Inferior parietal cortex (tissue), 1 donor: Measurements from ENCODE around the gene RASSF8.
A peak's percentile ranks its signal among the peaks of the same experiment; 100 is the strongest.

Source experiments
- DNase-seq: peaks from one replicate; pipeline ENCODE4 v3.0.0-alpha.2; 2016; ENCODE audit errors: extremely low spot score

RASSF8 gene

GRCh38 chr12:25993901-25994651, 35.6 kb downstream of the RASSF8 start:
- no peak for DNase-seq

DNA sequence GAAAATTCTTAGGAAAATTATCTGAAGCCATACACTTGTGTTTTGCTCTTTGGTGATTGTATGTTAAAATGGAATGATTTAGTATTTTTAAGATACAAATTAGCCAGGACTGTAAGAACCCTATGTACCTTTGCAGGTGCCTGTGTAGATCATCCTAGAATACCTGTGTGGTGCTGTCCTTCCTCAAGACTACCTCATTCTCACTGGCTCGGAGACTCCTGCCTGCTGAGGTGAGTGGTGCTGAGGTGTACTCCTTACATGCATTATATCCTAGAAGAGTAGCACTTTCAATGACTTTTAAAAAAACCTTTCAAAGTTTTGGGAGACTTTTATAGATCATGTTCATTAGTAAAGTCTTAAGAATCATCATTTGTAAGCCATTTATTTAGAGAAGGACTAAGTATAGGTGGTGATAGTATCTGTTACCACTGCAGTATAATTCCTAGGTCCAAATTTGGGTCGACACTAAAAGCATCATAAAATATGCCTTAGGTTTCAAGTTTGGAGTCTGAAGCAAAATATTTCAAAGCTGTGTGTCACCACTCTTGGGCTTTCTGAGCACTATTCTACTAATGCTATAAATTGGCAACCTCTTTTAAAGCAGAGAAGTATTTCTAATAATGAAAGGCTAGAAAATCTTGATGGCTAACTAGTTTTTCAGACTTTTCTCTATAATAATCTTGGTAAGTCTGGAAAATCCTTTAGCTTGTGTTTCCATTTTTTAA, 36.6 kb downstream of the RASSF8 start:
- no peak for DNase-seq

DNA sequence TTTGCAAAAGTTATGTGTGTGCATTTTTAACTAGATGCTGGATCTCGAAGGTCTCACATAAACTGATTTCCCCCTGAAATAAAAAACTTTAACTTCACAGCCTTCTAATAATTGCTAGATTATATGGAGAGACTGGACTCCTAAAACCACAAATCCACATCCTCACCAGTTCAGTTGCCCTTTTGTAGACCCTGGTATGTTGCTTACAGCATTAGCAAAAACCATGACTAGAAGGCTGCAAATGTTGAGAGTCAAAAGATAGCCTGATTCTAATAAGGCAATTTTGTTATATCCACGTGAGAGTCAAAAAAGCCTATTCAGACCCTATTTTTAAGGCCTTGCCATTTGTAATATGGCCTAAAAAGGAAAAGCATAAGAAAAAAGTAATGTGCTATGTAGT, 37.4 kb downstream of the RASSF8 start:
- DNase-seq: no peak

DNA sequence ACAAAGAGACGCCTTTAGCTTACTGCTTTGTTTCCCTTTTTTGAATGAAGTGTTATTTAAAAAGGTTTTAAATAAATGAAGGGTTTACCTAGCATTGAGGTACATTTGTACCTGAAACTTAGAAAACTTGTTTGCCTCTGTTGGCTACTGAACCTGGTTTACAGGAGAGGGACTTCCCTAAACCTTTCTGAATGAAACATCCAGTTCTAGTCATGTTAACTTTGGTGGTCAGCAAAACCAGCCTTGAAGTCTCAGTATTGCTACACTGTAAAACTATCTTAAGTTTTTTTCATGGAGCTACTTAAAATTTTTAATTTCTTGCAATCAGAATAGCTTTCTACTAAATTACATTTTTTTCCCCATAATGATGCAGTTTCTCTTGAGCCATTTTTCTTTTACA, 38.2 kb downstream of the RASSF8 start:
- DNase-seq: no peak

DNA sequence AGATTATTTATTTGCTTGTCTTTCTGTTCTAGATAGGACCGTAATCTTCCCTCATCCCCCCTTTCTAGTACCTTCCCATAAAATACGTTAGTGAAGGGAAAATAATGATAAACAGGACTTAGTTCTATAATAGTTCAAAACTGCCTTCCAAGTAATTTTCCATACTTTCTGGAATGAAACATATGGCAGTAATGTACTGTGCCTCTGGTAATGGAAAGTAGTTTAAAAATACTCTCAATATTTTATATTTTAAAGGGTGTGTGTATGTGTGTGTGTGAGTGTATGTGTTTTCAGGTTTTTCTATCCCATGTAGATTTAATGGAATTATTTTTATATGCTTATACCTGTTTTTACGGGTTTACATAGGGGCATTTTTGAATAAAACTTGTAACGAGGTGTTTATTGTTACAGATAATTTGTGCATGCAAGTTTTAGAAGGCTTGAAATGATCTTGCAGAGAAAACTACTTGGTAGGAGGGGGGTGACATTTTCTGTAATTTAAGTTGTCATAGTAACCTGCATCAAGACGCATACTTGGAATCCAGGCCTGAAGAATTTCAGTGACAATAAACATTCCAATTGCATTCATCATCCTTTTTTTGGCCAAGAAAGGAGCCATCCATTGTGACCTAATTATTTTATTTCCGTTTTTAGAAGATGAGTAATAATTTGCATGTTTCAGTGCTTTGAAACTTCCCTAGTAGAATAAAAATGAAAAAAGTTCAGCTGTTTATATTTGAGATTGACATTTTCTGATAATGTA, 38.9 kb downstream of the RASSF8 start:
- DNase-seq: no peak

GRCh38 chr12:26000898-26001297, 42.4 kb downstream of the RASSF8 start:
- DNase-seq: no peak

DNA sequence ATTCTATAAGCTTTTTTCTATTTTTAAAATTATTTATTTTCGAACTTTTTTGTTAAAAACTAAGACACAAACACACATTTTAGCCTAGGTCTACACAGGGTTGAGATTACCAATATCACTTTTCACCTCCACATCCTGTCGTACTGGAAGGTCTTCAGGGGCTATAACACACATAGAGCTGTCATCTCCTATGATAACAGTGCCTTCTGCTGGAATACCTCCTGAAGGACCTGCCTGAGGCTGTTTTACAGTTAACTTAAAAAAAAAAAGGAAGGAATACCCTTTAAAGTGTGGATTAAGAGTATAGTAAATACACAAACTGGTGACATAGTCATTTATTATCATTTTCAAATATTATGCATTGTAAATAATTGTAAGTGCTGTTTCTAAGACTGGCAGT, 43.0 kb downstream of the RASSF8 start:
- DNase-seq: no peak

DNA sequence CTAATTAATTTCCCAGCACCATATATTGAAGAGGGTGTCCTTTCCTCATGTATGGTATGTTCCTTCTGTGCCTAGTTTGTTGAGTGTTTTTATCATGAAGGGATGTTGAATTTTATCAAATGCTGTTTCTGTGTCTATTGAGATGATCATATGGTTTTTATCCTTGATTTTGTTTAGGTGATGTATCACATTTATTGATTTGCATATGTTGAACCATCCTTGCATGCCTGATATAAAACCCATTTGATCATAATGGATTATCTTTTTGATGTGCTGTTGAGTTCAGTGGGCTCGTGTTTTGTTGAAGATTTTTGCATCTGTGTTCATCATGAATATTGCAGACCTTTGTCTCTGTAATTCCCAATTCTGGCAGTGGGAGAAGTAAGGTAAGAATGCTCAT, 44.6 kb downstream of the RASSF8 start:
- no peak for DNase-seq

DNA sequence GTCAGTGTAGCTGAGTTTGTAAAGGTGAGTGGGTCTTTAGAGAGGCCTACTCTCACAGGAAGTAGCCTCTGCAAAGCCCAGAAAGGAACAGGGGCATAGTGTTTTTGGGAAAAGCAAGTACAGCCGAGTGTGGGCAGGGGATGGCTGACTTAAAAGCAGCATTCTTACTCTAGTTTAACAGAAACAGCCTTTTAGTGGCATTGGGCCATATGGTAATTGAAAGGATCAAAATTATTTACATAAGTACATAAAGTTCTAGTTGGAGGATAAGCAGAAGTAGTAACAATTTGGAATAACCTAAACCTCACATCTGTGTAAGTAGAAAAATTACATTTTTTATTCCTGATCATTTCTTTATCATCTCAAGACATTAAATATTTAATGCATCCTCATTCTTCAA, 49.1 kb downstream of the RASSF8 start:
- DNase-seq: no peak

- no peak for DNase-seq
Measured at GRCh38 chr12:26009593-26009992, 51.1 kb downstream of the RASSF8 start.

- no peak for DNase-seq
Measured at GRCh38 chr12:26010293-26010821, 51.9 kb downstream of the RASSF8 start.

- DNase-seq: no peak
Measured at GRCh38 chr12:26011099-26011498, 52.6 kb downstream of the RASSF8 start.

DNA sequence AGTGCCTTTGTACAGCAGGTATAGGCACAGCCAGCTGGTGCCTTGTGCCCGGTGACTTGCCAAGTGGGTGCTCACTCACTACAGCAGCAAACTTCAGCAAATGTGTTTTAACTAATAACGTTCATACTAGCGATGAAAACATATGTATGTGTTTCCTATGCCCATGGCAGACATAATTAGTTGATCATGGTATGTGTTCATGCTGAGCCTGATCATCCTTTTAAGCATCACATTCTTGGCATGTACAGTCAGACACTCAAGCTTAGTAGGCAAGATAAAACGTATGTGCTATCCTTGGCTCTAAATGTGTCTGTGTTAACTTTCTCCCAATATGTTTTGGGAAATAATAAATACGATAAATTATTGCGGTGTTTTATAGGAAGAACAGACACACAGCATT, 55.6 kb downstream of the RASSF8 start:
- no peak for DNase-seq

- no peak for DNase-seq
Measured at GRCh38 chr12:26016516-26016915, 58.0 kb downstream of the RASSF8 start.

DNA sequence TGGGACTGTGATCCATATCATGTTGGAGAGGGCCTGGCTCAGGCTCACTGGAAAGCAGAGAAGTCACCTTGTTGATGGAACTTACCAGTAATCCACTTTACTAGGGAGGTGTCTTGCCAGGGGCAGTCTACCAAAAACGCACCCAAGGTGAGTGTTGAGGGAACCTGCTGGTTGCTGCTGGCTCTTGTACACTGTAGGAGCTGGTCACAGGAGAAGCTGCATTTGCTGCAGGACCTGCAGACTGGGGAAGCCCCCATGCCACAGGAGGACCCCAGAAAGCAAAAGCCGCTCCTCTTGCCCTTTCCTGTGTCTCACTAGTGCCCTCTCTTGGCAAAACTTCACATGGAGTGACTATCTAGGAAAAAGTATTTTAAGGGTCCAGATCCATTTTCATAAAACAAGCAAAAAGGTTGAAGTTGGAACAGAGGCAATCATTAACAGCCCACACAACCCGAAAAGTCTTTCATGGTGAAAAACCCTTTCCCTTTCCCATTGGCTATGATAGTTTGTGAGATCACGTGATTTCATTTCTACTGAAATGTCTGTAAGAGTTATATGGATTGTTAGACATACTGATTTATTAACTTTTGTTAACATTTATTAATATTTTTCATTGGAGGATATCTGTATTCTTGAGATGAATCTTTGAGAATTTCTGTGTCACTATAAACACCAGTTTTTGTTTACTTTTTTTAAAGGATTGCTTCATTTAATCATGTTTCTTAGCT, 59.2 kb downstream of the RASSF8 start:
- DNase-seq: no peak

DNA sequence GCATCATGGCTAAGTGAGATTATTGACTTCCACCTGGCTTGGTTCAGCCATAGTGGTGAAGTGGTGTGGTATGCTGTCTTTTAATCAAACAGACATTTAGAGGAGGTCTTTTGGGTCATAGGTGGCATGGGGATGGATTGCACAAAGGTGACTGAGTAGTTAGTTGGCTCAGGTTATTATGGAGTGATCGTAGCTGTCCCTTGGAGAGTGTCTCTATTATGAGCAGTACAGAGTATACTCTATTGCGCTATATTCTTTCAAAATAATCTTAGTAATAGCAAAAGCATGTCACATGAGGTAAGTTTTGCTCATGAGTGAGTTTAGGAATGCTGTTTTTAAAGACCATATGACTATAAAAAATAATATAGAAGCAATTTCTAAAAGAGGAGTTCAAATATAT, 60.4 kb downstream of the RASSF8 start:
- no peak for DNase-seq

GRCh38 chr12:26021534-26021933, 63.1 kb downstream of the RASSF8 start:
- DNase-seq: no peak

GRCh38 chr12:26022043-26022442, 63.6 kb downstream of the RASSF8 start:
- no peak for DNase-seq

GRCh38 chr12:26026713-26027112, 68.2 kb downstream of the RASSF8 start:
- DNase-seq: no peak

DNA sequence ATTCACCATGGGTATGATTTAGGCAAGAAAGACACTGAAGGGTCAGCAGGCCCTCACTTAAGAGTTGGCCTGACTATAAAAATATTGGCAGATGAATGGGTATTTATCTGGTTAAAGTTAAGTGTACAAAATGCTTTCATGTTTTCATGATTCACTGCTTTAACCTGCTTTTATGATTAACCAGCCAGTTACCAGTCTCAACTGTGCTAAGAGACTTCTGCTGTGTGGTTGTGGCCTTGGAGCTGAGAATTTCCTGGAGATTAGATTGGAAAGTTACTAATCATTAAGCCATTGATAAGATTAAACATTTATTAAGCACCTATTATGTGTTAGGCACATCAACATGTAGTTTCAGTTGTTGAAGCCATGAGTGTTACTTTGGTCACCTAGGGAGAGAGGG, 68.9 kb downstream of the RASSF8 start:
- DNase-seq: no peak

GRCh38 chr12:26028953-26029735, 70.7 kb downstream of the RASSF8 start:
- peak; percentile 79 for DNase-seq
